GM12878 (cell line): ENCODE measurements around the gene AP4E1. TPM values are rescaled to one million over a fixed set of nuclear protein-coding genes. Genes with fewer than 3 reads are reported as not detected.

Experiments
- ATAC-seq: fragments of 200-7000 bp; cut with Tn5 transposase; 3 replicates; pipeline ENCODE4 v1.9.1; 2020; ENCODE audit warnings: mild to moderate bottlenecking, moderate library complexity
- BruUV-seq: library from RNA; stranded (reverse); fragments of 400-500 nt; replicated peaks from 2 replicates; lab custom pipeline; 2021; lab: Mats Ljungman, UMichigan
- CTCF ChIA-PET: fragments of 300-600 bp; sonication (Branson Sonifier 250); formaldehyde crosslinking; extraction: SDS; loops from one replicate; lab custom pipeline; 2021; ENCODE audit warnings: inconsistent platforms; lab: Yijun Ruan, JAX
- POLR2A ChIA-PET: fragments of 350-600 bp; formaldehyde crosslinking; extraction: SDS; loops from one replicate; lab custom pipeline; 2021; ENCODE audit warnings: inconsistent platforms; lab: Charles Lee
- RAD21 ChIA-PET: fragments of 300-600 bp; sonication (Branson Sonifier 250); formaldehyde crosslinking; loops from one replicate; lab custom pipeline; 2023; ENCODE audit warnings: antibody characterized with exemption; ENCODE audit not compliant: unreplicated experiment; lab: Charles Lee
- SMC1A ChIA-PET: fragments of 300-600 bp; sonication (Branson Sonifier 250); formaldehyde crosslinking; loops from one replicate; lab custom pipeline; 2023; ENCODE audit not compliant: unreplicated experiment, uncharacterized antibody; lab: Charles Lee
- DNase-seq: peaks from one replicate; pipeline ENCODE4 v3.0.0-alpha.2; 2011; ENCODE audit warnings: low read depth, low spot score
- FAIRE-seq: peaks from 3 replicates; lab custom pipeline; 2011; peaks lifted over from hg19 to GRCh38; lab: Jason Lieb, UNC
- H2AFZ ChIP-seq: 2 replicates; pipeline ENCODE4 v1.6.0; 2011; ENCODE audit warnings: low read depth, low read length, control low read depth; ENCODE audit not compliant: control insufficient read depth
- H3K27ac ChIP-seq: 2 replicates; pipeline ENCODE4 v1.5.1; 2011; ENCODE audit warnings: control low read depth; ENCODE audit not compliant: control insufficient read depth, insufficient read depth
- H3K27me3 ChIP-seq, 2 experiments: replicated peaks in 1 of 2; 2 replicates each; pipeline versions ENCODE4 v1.6.0 to v1.6.1; 2011; ENCODE audit warnings: low read length in 1 of 2; ENCODE audit not compliant: control insufficient read depth in 2 of 2, insufficient read depth in 2 of 2
- H3K36me3 ChIP-seq, 2 experiments: 2 replicates each; pipeline ENCODE4 v1.5.1; 2011; ENCODE audit warnings: low read length in 1 of 2; ENCODE audit not compliant: control insufficient read depth in 2 of 2, insufficient read depth in 2 of 2
- H3K4me1 ChIP-seq: 2 replicates; pipeline ENCODE4 v1.6.1; 2011; ENCODE audit warnings: mild to moderate bottlenecking, low read length, moderate library complexity, mixed read lengths; ENCODE audit not compliant: control insufficient read depth, insufficient read depth
- H3K4me2 ChIP-seq: 2 replicates; pipeline ENCODE4 v1.6.0; 2011; ENCODE audit warnings: control low read depth; ENCODE audit not compliant: control insufficient read depth, insufficient read depth
- H3K4me3 ChIP-seq: fragments of 200-600 bp; sonication (generic); 2 replicates; pipeline ENCODE4 v1.5.1; 2016
- H3K79me2 ChIP-seq: 2 replicates; pipeline ENCODE4 v1.6.0; 2011; ENCODE audit warnings: low read length; ENCODE audit not compliant: control insufficient read depth, insufficient read depth
- H3K9ac ChIP-seq: 2 replicates; pipeline ENCODE4 v1.8.0; 2011; ENCODE audit warnings: low read length, control low read depth, mixed read lengths; ENCODE audit not compliant: control insufficient read depth, insufficient read depth
- H3K9me3 ChIP-seq: replicated peaks from 3 replicates; pipeline ENCODE4 v1.5.1; 2011; ENCODE audit warnings: mild to moderate bottlenecking, low read length; ENCODE audit not compliant: control insufficient read depth, insufficient read depth
- H4K20me1 ChIP-seq: 2 replicates; pipeline ENCODE4 v1.6.0; 2011; ENCODE audit not compliant: control insufficient read depth, insufficient read depth
- BCL11A ChIP-seq: IDR thresholded peaks from 2 replicates; pipeline ENCODE4 v1.6.1; 2011; ENCODE audit warnings: low read depth, low read length
- ESRRA ChIP-seq: IDR thresholded peaks from 2 replicates; pipeline ENCODE4 v1.6.1; 2012; ENCODE audit warnings: mild to moderate bottlenecking, low read length, improper control_type of control experiment
- NBN ChIP-seq: fragments of 450-650 bp; IDR thresholded peaks from 2 replicates; pipeline ENCODE4 v1.6.1; 2016
- POU2F2 ChIP-seq: IDR thresholded peaks from 3 replicates; pipeline ENCODE4 v1.6.1; 2011; ENCODE audit warnings: low read depth, mild to moderate bottlenecking, low read length, borderline replicate concordance
- SRF ChIP-seq, 2 experiments: IDR thresholded peaks; 2 replicates each; pipeline ENCODE4 v1.6.1; 2011; ENCODE audit warnings: low read depth in 2 of 2, low read length in 2 of 2, mild to moderate bottlenecking in 1 of 2, moderate library complexity in 1 of 2
- WRNIP1 ChIP-seq: IDR thresholded peaks from 2 replicates; pipeline ENCODE4 v1.6.1; 2011; ENCODE audit warnings: low read depth, low read length, improper control_type of control experiment, borderline replicate concordance
- WGBS: methylation state at CpG from one replicate; pipeline ENCODE4 v1.1.6; 2016; ENCODE audit warnings: low lambda C conversion rate; ENCODE audit not compliant: insufficient replicate concordance, insufficient coverage; ENCODE audit errors: missing lambda C conversion rate; 5-methylcytosine and 5-hydroxymethylcytosine counted together
- in situ Hi-C: fragments of 300-500 bp; cut with MboI; formaldehyde crosslinking; loops from 9 replicates; pipeline ENCODE4 v1.14.3; 2018; ENCODE audit warnings: mixed read lengths
- intact Hi-C: fragments of 100-400 bp; cut with micrococcal nuclease; formaldehyde crosslinking; loops from one replicate; pipeline ENCODE4 v1.14.2; 2022; ENCODE audit not compliant: unreplicated experiment
- polyA plus RNA-seq, 11 experiments: library from polyadenylated mRNA; depleted of rRNA in 4 of 11; unstranded in 6 of 11; stranded (reverse) in 5 of 11; fragments of >200 nt; fragmentation: Nextera tagmentation in 4 of 11; fragmentation: Illumina TruSeq in 1 of 11; extraction: Ambion mirVana in 4 of 11; extraction: Trizol in 1 of 11; gene quantifications; 1 replicate in 1 of 11; 2 replicates in 10 of 11; pipeline versions ENCODE4 v1.2.1 to v1.2.3, GENCODE V29; 2011 to 2016; ENCODE audit warnings: inconsistent platforms in 2 of 11, missing spikeins in 2 of 11, low read depth in 1 of 11
- total RNA-seq, 4 experiments: library from RNA; depleted of rRNA in 3 of 4; stranded (reverse); fragments of >200 nt in 3 of 4; fragmentation: Illumina TruSeq in 1 of 4; extraction: Trizol in 1 of 4; gene quantifications; 2 replicates each; pipeline versions ENCODE4 v1.2.1 to v1.2.3, GENCODE V29; 2013 to 2021
- TF ChIP-seq, protein P1 (sequence below): fragments of 450-650 bp; IDR thresholded peaks from 2 replicates; pipeline ENCODE4 v1.6.1; 2017; ENCODE audit warnings: mild to moderate bottlenecking, moderate library complexity
- TF ChIP-seq, protein P2 (sequence below): IDR thresholded peaks from 2 replicates; pipeline ENCODE4 v1.6.1; 2012; ENCODE audit warnings: improper control_type of control experiment, low read depth, low read length; ENCODE audit not compliant: insufficient replicate concordance
- TF ChIP-seq, protein P3 (sequence below): IDR thresholded peaks from 2 replicates; pipeline ENCODE4 v1.6.1; 2011; ENCODE audit warnings: mild to moderate bottlenecking, low read depth, low read length, moderate library complexity; ENCODE audit not compliant: insufficient replicate concordance
- TF ChIP-seq, protein P4 (sequence below), 3 experiments: IDR thresholded peaks in 2 of 3; conservative IDR thresholded peaks in 1 of 3; 2 replicates each; pipeline ENCODE4 v1.5.1; 2011; ENCODE audit warnings: low read depth in 3 of 3, low read length in 3 of 3, mild to moderate bottlenecking in 3 of 3, control low read depth in 2 of 3, moderate library complexity in 2 of 3, inconsistent platforms in 1 of 3, mixed read lengths in 1 of 3; ENCODE audit not compliant: control insufficient read depth in 2 of 3, insufficient read depth in 1 of 3; ENCODE audit errors: extremely low read depth in 1 of 3

Gene AP4E1
- total and polyA plus RNA-seq, 10 of the 15 experiments (the other 5 are each of a cell fraction or from before 2014, with no cell fraction given): 1.2 to 11.4 (median 6.7) TPM

DNA sequence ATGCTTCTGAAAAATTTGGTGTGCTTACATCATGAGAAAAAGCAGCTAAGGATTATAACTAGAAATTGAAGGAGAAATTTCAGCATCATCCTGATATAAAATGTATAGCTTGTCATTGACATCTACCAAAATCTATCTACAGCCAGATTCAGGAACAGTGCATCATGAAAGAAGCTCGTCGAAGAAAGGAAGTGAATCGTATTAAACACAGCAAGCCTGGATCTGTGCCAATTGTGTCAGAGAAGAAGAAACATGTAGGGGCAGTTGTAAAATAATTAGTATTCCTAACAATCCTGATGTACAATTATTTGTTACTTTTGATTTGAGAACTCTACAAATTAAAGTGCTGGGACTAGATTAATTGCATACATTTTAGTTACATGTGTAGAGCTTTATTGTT, 37.2 kb downstream of the AP4E1 start:
- no peaks in the 10 kb centered on the region for H3K79me2 ChIP-seq
- H3K9ac ChIP-seq: no peak overlapping the region
- H2AFZ ChIP-seq: no peak overlapping the region
- H3K4me1 ChIP-seq: no peaks in the 10 kb centered on the region
- CTCF ChIA-PET: interaction anchor here (1.2 to 1.8 kb wide), 4 partner anchors 14 to 247 kb away, joined by 3 to 6 read pairs (median 4); no protein-coding TSS in a partner anchor
- BruUV-seq: no TSS peak
- FAIRE-seq (no peak), DNase-seq (no peak), ATAC-seq (no peak)
- H3K4me3 ChIP-seq: no peak overlapping the region
- RAD21 ChIA-PET: no interaction called here
- 99% methylated on average over 3 of the region's 3 CpGs for WGBS
- in situ Hi-C loops (no loop called here), intact Hi-C loops (no loop called here)
- POLR2A ChIA-PET: no interaction called here
- no peaks in the 10 kb centered on the region for H3K27me3 ChIP-seq
- H3K36me3 ChIP-seq: peaks cover 0 to 4% of the 10 kb centered on the region in 2 experiments; a peak in 2 of 4 replicates
- SMC1A ChIA-PET: interaction anchor here (0.6 to 1.4 kb wide), 4 partner anchors 9 to 77 kb away, joined by 3 to 7 read pairs (median 3); no protein-coding TSS in a partner anchor
- no peaks in the 10 kb centered on the region for H4K20me1 ChIP-seq
- H3K9me3 ChIP-seq: no peaks in the 10 kb centered on the region; the same call in 2 of the 3 replicates
- no peak overlapping the region for H3K4me2 ChIP-seq
- no peak overlapping the region for H3K27ac ChIP-seq
- TF ChIP-seq ESRRA (no peak), BCL11A (no peak), SRF (IDR thresholded peaks at IDR 0.05; ENCODE audit: low read depth in 2 of 2, low read length in 2 of 2) (no peak), POU2F2 (no peak), WRNIP1 (no peak), NBN (no peak)
- TF ChIP-seq, protein P1, sequence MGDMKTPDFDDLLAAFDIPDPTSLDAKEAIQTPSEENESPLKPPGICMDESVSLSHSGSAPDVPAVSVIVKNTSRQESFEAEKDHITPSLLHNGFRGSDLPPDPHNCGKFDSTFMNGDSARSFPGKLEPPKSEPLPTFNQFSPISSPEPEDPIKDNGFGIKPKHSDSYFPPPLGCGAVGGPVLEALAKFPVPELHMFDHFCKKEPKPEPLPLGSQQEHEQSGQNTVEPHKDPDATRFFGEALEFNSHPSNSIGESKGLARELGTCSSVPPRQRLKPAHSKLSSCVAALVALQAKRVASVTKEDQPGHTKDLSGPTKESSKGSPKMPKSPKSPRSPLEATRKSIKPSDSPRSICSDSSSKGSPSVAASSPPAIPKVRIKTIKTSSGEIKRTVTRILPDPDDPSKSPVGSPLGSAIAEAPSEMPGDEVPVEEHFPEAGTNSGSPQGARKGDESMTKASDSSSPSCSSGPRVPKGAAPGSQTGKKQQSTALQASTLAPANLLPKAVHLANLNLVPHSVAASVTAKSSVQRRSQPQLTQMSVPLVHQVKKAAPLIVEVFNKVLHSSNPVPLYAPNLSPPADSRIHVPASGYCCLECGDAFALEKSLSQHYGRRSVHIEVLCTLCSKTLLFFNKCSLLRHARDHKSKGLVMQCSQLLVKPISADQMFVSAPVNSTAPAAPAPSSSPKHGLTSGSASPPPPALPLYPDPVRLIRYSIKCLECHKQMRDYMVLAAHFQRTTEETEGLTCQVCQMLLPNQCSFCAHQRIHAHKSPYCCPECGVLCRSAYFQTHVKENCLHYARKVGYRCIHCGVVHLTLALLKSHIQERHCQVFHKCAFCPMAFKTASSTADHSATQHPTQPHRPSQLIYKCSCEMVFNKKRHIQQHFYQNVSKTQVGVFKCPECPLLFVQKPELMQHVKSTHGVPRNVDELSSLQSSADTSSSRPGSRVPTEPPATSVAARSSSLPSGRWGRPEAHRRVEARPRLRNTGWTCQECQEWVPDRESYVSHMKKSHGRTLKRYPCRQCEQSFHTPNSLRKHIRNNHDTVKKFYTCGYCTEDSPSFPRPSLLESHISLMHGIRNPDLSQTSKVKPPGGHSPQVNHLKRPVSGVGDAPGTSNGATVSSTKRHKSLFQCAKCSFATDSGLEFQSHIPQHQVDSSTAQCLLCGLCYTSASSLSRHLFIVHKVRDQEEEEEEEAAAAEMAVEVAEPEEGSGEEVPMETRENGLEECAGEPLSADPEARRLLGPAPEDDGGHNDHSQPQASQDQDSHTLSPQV: no peak
- TF ChIP-seq, protein P2, sequence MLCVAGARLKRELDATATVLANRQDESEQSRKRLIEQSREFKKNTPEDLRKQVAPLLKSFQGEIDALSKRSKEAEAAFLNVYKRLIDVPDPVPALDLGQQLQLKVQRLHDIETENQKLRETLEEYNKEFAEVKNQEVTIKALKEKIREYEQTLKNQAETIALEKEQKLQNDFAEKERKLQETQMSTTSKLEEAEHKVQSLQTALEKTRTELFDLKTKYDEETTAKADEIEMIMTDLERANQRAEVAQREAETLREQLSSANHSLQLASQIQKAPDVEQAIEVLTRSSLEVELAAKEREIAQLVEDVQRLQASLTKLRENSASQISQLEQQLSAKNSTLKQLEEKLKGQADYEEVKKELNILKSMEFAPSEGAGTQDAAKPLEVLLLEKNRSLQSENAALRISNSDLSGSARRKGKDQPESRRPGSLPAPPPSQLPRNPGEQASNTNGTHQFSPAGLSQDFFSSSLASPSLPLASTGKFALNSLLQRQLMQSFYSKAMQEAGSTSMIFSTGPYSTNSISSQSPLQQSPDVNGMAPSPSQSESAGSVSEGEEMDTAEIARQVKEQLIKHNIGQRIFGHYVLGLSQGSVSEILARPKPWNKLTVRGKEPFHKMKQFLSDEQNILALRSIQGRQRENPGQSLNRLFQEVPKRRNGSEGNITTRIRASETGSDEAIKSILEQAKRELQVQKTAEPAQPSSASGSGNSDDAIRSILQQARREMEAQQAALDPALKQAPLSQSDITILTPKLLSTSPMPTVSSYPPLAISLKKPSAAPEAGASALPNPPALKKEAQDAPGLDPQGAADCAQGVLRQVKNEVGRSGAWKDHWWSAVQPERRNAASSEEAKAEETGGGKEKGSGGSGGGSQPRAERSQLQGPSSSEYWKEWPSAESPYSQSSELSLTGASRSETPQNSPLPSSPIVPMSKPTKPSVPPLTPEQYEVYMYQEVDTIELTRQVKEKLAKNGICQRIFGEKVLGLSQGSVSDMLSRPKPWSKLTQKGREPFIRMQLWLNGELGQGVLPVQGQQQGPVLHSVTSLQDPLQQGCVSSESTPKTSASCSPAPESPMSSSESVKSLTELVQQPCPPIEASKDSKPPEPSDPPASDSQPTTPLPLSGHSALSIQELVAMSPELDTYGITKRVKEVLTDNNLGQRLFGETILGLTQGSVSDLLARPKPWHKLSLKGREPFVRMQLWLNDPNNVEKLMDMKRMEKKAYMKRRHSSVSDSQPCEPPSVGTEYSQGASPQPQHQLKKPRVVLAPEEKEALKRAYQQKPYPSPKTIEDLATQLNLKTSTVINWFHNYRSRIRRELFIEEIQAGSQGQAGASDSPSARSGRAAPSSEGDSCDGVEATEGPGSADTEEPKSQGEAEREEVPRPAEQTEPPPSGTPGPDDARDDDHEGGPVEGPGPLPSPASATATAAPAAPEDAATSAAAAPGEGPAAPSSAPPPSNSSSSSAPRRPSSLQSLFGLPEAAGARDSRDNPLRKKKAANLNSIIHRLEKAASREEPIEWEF: no peak
- TF ChIP-seq, protein P3, sequence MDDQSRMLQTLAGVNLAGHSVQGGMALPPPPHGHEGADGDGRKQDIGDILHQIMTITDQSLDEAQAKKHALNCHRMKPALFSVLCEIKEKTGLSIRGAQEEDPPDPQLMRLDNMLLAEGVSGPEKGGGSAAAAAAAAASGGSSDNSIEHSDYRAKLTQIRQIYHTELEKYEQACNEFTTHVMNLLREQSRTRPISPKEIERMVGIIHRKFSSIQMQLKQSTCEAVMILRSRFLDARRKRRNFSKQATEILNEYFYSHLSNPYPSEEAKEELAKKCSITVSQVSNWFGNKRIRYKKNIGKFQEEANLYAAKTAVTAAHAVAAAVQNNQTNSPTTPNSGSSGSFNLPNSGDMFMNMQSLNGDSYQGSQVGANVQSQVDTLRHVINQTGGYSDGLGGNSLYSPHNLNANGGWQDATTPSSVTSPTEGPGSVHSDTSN: no peak
- TF ChIP-seq, protein P4, sequence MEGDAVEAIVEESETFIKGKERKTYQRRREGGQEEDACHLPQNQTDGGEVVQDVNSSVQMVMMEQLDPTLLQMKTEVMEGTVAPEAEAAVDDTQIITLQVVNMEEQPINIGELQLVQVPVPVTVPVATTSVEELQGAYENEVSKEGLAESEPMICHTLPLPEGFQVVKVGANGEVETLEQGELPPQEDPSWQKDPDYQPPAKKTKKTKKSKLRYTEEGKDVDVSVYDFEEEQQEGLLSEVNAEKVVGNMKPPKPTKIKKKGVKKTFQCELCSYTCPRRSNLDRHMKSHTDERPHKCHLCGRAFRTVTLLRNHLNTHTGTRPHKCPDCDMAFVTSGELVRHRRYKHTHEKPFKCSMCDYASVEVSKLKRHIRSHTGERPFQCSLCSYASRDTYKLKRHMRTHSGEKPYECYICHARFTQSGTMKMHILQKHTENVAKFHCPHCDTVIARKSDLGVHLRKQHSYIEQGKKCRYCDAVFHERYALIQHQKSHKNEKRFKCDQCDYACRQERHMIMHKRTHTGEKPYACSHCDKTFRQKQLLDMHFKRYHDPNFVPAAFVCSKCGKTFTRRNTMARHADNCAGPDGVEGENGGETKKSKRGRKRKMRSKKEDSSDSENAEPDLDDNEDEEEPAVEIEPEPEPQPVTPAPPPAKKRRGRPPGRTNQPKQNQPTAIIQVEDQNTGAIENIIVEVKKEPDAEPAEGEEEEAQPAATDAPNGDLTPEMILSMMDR (IDR thresholded peaks at IDR 0.05 in 2 of 3, conservative IDR thresholded peaks at IDR 0.05 in 1 of 3; ENCODE audit: control insufficient read depth in 2 of 3, extremely low read depth in 1 of 3, insufficient read depth in 1 of 3, low read depth in 3 of 3, low read length in 3 of 3): no peak
